Pons (tissue), 1 donor: Measurements from ENCODE around the gene SEMA6B.

Source experiments
- DNase-seq: peaks from one replicate; pipeline ENCODE4 v3.0.0-alpha.2; 2016; ENCODE audit warnings: low spot score

The SEMA6B gene

GRCh38 chr19:4588291-4588761, 28.8 kb upstream of the SEMA6B start:
- no peak for DNase-seq

GRCh38 chr19:4587527-4587926, 28.0 kb upstream of the SEMA6B start:
- no peak for DNase-seq

- no peak for DNase-seq
These were observed 27.2 kb upstream of the SEMA6B start for GRCh38 chr19:4586691-4587090.

DNA sequence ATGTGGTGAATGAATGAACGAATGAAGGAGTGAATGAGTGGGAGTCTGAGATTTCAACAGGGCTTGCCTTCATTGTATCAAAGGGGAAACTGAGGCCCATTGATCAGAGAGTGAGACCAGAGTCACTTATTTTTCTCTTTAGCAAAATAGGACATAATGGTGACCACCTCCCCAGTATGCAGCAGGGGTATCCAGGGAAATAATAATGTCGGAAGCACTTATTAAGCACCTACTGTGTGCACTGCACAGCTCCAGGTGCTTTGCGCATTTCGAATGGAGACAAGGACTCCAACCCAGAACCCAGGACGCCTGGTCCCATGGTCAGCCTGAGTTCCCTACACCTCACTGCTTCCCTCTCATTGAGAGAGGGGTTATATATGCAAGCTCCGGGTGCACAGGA, 26.8 kb upstream of the SEMA6B start:
- DNase-seq = no peak

DNA sequence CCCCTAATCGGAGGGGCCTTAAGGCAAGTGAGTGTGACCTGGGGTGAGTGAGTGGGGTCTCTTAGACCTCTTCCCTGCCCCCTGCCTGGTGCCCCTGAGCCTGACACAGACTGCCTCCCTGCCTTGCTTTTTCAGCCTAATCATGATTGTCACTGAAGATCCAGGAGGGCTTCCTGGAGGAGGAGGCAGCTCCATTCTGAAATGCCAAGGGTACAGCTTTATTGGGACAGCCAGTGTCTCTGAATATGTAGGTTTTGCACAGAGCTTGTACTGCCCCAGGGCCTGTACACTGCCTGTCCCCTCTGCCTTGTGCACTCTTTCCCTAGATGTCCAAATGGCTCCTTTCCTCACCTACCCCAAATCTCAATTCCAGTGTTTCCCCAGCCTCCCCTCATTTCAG, 26.1 kb upstream of the SEMA6B start:
- DNase-seq = no peak

GRCh38 chr19:4584670-4585460, 25.4 kb upstream of the SEMA6B start:
- DNase-seq = no peak

DNA sequence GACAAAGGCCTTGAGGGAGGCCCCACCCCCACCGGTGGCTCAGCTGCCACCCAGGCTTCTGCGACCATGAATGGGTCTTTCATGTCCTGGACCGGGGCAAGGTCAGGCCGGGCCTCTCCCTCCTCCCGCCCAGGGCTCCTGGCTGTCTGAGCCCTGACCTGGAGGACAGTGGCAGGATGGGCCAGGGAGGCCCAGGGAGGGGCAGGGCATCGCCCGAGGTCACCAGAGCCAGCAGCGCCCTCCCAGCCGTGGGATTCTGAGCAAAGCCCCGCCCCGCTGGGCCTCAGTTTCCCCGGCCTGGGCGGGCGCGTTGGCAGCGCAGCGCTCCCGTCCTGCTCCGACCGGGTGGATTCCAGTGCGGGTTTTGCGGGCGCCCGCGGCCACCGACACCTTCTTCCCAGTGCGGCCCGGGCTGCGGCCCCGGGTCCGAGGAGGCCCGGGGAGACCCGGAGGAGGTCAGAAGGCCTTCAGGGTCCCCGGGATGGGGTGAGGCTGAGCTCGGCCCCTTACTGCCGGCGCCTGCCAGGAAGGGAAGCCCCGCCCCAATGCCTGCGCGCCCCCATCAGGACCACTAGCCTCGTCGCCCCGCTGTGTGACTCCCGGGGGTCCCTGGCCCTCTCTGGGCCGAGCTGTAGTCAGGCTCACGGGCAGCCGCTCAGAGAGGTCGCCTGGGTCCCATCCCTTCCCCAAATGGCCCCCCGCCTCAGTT, 24.6 kb upstream of the SEMA6B start:
- DNase-seq = no peak

- no peak for DNase-seq
These were observed 23.7 kb upstream of the SEMA6B start for GRCh38 chr19:4582980-4583842.

GRCh38 chr19:4581666-4582553, 22.4 kb upstream of the SEMA6B start:
- no peak for DNase-seq

GRCh38 chr19:4580961-4581665, 21.6 kb upstream of the SEMA6B start:
- DNase-seq = no peak

DNA sequence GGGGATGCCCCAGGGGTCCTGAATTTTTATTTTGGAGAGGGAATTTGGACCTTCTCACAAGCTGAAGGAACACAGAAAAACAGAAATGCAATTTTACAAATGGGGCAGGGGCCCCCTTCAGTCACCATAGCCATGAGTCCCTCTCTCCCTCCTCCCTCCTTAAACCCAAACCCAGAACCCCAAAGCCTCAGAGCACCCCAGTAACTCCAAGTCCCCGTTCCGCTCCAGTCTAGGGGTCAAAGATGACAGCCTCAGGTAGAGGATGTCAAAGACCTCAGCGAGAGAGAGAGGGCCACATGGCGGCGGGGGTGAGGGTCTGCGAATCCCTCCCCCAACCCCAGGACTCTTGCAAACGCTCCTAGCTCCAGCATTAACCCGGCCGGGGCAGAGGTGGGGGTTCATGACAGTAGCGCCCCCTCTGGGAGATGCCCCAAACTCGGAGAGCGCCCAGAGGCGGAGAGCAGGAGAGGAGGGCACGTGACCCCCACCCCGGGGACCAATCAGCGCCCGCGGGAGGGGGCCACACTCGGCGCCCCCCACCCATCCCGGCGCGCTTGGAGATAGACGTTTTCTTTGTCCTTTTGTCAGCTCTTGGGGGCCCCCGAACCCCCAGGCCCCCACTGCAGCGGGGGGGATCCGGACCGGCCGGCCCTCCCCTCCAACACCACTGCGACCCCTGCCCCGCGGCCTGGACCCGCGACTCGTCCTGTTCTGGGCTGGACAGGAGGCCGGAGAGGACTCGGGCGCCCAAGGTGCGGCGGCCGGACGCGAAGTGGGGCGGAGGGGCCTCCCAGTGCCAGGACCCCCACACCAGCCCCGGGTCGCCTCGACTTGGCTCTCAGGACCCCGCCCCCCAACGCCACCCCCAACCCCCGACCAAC, 20.8 kb upstream of the SEMA6B start:
- DNase-seq = no peak

- no peak for DNase-seq
These were observed 19.9 kb upstream of the SEMA6B start for GRCh38 chr19:4579389-4579788.

- no peak for DNase-seq
These were observed 19.2 kb upstream of the SEMA6B start for GRCh38 chr19:4578552-4579248.

DNA sequence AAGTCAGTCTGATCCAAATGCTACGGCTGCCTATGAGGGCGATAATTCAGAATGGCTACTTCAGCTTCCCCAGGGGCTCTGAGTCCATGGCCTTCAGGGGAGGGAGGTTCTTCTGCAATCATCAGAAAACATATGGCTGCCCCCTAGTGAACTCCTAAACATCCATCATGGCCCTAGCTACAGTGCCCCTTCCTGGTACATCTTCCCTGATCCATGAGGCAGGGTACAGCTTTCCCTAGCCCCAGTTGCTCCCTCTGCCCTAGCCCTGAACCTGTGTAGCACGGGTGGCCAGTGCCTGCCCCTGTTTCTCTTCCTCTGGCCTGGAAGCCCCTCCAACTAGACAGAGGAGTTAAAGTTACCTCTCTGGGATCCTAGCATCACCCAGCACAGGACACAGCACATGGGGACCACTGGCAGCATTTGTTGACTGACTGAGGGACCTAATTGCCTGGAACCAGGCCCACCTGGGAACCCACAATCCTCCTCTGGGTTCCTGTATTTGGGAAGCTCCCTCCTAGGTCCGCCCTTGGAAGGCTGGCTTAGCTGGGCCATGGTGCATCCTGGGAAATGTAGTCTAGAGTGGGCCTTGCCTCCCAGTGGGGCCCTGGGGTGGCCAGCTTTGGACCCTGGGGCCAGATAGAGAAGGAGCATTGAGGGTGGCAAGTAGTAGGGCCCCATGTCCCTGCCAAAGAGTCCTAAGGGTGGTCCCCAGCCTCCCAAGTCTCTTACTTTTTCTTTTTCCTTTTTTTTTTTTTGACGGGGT, 17.7 kb upstream of the SEMA6B start:
- no peak for DNase-seq

DNA sequence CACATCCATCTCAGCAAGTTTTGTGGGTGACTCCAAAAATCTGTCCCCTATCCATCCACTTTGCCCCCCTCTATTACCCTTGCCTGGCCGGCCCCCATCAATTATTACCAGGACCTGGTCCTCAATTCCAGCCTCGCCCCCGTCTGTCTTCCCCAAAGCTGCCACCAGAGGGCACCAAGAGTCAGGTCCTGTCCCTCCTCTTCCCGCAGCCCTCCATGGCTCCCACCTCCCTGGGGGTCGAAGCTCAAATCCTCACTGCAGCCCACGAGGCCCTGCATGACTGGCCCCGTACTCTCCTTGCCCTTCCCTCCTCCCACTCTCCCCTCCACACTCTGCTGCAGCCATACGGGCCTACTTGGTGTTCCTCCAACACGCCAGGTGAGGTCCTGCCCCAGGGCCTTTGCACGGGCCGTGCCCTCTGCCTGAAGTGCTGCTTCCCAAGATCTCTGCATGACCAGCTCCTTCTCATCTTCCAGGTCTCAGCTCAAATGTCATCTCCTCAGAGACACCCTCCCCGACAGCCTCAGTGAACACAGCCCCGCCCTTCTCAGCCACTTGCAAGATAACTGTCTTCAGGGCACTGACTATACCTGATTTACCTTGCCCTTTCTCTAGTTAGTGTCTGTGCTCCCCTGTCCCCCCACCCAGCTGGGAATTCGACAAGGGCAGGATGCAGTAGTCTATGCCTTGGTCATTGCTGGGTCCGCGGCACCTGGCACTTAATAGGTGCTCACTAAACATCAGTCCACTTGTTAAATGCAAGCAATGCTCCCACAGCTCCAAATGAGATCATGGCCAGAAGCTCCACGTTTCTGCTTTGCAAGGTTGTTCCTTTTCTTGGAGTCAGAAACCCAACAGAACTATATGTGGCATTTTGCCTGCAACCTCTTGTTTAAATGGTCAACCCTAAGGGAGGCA, 16.8 kb upstream of the SEMA6B start:
- DNase-seq = no peak

DNA sequence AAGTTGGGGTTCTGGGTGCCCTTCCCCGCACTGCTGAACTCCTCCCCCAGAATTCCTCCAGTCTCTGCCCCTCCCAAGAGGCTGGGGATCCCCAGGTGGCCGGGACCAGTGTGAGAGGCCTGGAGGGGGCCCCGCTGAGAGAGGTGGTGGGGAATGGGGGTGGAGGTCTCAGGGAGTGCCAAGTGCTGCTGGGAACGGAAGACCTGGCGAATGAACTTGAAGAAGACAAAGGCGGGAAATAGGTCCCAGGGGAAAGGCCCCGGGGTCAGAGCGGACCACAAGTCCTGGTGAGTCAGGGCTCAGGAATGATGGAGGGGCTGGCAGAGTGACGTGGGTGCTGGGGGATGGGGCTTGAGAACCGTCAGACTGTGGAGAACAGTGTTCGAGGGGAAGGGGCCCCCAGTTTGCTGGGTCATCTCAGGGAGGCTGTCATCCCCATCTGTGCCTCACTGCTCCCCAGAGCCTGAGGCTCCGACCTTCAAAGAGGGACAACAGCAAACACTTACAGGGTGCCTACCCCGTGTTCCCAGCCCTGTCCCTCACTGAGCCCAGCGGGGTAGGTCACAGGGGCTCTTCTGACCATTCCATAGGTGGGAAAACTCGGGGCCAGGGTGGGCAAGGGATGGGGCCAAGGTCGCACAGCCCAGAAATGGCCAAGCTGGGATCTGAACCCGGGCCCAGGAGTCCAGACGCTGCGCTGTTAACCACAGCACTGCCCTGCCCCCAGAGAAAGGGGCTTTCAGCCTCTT, 16.0 kb upstream of the SEMA6B start:
- no peak for DNase-seq

DNA sequence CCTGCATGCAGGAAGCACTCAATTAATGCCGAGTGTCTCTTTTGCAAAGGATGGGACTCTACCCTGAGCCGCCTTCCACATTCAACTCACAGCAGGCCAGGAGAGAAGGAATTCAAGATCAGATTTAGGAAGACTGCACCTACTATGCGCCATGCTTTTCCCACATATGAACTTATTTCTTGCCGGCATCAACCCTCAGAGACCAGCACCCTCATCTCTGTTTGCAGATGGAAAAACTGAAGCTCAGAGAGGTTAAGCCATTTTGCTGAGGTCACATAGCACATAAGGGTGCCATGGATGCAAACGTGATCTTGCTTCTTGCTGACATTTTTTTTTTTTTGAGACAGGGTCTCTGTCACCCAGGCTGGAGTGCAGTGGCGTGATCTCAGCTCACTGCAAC, 14.2 kb upstream of the SEMA6B start:
- no peak for DNase-seq
